C4-2B (cell line): Measurements from ENCODE around the gene LMBR1.

Source experiments
- ZFX ChIP-seq: fragments of 450-650 bp; IDR thresholded peaks from 2 replicates; pipeline ENCODE4 v1.6.1; 2017
- TF ChIP-seq, protein P1 (sequence below): fragments of 450-650 bp; conservative IDR thresholded peaks from 2 replicates; pipeline ENCODE4 v1.5.1; 2017; ENCODE audit warnings: mild to moderate bottlenecking

DNA sequence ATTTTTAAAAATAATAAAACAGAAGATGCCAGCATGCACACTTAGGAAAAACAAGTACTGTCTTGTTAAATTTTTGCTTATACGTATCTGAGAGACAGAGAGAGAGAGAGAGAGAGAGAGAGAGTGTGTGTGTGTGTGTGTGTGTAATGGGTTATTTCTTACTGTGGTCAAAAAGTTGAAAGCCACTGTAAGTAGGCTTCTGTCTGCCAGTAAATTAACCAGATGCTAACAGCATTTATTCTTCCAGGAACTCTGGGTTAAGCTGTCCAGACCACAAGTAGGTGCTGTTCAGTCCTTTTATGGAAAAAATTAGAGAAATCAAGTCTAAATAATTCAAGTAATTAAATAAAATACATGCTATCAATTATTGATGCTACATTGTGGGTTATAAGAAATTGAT, 212.7 kb downstream of the LMBR1 start:
- TF ChIP-seq, protein P1, sequence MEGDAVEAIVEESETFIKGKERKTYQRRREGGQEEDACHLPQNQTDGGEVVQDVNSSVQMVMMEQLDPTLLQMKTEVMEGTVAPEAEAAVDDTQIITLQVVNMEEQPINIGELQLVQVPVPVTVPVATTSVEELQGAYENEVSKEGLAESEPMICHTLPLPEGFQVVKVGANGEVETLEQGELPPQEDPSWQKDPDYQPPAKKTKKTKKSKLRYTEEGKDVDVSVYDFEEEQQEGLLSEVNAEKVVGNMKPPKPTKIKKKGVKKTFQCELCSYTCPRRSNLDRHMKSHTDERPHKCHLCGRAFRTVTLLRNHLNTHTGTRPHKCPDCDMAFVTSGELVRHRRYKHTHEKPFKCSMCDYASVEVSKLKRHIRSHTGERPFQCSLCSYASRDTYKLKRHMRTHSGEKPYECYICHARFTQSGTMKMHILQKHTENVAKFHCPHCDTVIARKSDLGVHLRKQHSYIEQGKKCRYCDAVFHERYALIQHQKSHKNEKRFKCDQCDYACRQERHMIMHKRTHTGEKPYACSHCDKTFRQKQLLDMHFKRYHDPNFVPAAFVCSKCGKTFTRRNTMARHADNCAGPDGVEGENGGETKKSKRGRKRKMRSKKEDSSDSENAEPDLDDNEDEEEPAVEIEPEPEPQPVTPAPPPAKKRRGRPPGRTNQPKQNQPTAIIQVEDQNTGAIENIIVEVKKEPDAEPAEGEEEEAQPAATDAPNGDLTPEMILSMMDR = no peak
- TF ChIP-seq ZFX = no peak
